ENCODE data around the gene TCP10L.
"Not testable (repeated sequence)": the region's sequence is repeated elsewhere in the genome, so short reads cannot be mapped to it uniquely, and the experiment has no call there.

TCP10L gene

DNA sequence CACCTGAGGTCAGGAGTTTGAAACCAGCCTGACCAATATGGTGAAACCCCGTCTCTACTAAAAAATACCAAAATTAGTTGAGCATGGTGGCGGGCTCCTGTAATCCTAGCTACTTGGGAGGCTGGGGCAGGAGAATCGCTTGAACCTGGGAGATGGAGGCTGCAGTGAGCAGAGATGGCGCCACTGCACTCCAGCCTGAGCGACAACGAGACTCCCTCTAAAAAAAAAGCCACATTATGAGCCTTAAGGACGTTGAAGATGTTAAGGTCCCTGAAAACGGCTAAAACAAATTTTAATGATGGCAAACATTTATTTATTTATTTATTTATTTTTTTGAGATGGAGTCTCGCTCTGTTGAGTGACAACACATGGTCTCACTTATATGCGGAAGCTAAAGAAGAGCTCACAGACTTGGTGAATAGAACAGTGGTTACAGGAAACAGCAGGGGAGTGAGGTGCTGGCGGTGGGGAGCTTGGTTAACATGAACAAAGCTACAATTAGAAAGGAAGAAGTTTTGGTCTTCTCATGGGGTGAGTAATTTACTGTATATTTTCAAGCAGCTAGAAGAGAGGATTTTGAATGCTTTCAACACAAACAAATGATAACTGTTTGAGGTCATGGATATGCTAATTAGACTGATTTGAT lies 47.1 kb downstream of the TCP10L start:
- ATAC-seq (replicated peaks) (peak; percentile 99), DNase-seq (peak; percentile 29 to 35 (median 33))
- H3K27me3 Mint-ChIP-seq, result no peaks in the 10 kb centered on the region
- peak overlapping the region; percentile 7 to 84 for H3K27ac Mint-ChIP-seq
- H3K36me3 Mint-ChIP-seq (ENCODE audit: insufficient read depth), result peaks cover 9% of the 10 kb centered on the region
- H3K4me1 Mint-ChIP-seq (ENCODE audit: low read depth in 2 of 2), result peaks cover 17 to 34% of the 10 kb centered on the region in 2 donors
- H3K9me3 Mint-ChIP-seq, result no peaks in the 10 kb centered on the region
- peak overlapping the region; percentile 32 for H3K4me3 Mint-ChIP-seq

GRCh38 chr21:32537569-32537881 lies 47.8 kb downstream of the TCP10L start:
- no peak for ATAC-seq (replicated peaks)
- peaks cover 17 to 38% of the 10 kb centered on the region in 2 donors for H3K4me1 Mint-ChIP-seq (ENCODE audit: low read depth in 2 of 2)
- H3K36me3 Mint-ChIP-seq (ENCODE audit: insufficient read depth), result peaks cover 8% of the 10 kb centered on the region
- H3K27me3 Mint-ChIP-seq, result no peaks in the 10 kb centered on the region
- H3K4me3 Mint-ChIP-seq, result peak overlapping the region in 1 of 2 donors; percentile 35
- peak overlapping the region in 1 of 2 donors; percentile 84 for H3K27ac Mint-ChIP-seq
- DNase-seq, result no peak
- H3K9me3 Mint-ChIP-seq, result no peaks in the 10 kb centered on the region

- Mint-ChIP-seq H3K9me3 (no peaks in the 10 kb centered on the region), H3K27me3 (no peaks in the 10 kb centered on the region), H3K27ac (no peak overlapping the region), H3K4me3 (no peak overlapping the region), H3K4me1 (ENCODE audit: low read depth in 2 of 2) (peaks cover 17 to 42% of the 10 kb centered on the region in 2 donors), H3K36me3 (ENCODE audit: insufficient read depth) (peaks cover 6% of the 10 kb centered on the region)
- ATAC-seq (replicated peaks) (no peak), DNase-seq (no peak)
Observed at GRCh38 chr21:32535612-32536011, 49.7 kb downstream of the TCP10L start.

GRCh38 chr21:32534113-32534512 lies 51.2 kb downstream of the TCP10L start:
- H3K27me3 Mint-ChIP-seq, result no peaks in the 10 kb centered on the region
- ATAC-seq (replicated peaks) (no peak), DNase-seq (no peak)
- no peak overlapping the region for H3K4me3 Mint-ChIP-seq
- H3K27ac Mint-ChIP-seq, result no peak overlapping the region
- peaks cover 6% of the 10 kb centered on the region for H3K36me3 Mint-ChIP-seq (ENCODE audit: insufficient read depth)
- peaks cover 20 to 38% of the 10 kb centered on the region in 2 donors for H3K4me1 Mint-ChIP-seq (ENCODE audit: low read depth in 2 of 2)
- H3K9me3 Mint-ChIP-seq, result no peaks in the 10 kb centered on the region

GRCh38 chr21:32533611-32534010 lies 51.7 kb downstream of the TCP10L start:
- no peaks in the 10 kb centered on the region for H3K9me3 Mint-ChIP-seq
- H3K36me3 Mint-ChIP-seq (ENCODE audit: insufficient read depth), result peaks cover 6% of the 10 kb centered on the region
- ATAC-seq (replicated peaks) (no peak), DNase-seq (no peak)
- H3K27me3 Mint-ChIP-seq, result no peaks in the 10 kb centered on the region
- no peak overlapping the region for H3K4me3 Mint-ChIP-seq
- peaks cover 16 to 33% of the 10 kb centered on the region in 2 donors for H3K4me1 Mint-ChIP-seq (ENCODE audit: low read depth in 2 of 2)
- H3K27ac Mint-ChIP-seq, result no peak overlapping the region

GRCh38 chr21:32533053-32533452 lies 52.3 kb downstream of the TCP10L start:
- H3K4me3 Mint-ChIP-seq, result no peak overlapping the region
- no peak for ATAC-seq (replicated peaks)
- H3K9me3 Mint-ChIP-seq, result no peaks in the 10 kb centered on the region
- H3K27ac Mint-ChIP-seq, result no peak overlapping the region
- no peak for DNase-seq
- no peaks in the 10 kb centered on the region for H3K27me3 Mint-ChIP-seq
- peaks cover 16 to 30% of the 10 kb centered on the region in 2 donors for H3K4me1 Mint-ChIP-seq (ENCODE audit: low read depth in 2 of 2)
- H3K36me3 Mint-ChIP-seq (ENCODE audit: insufficient read depth), result peaks cover 6% of the 10 kb centered on the region

- Mint-ChIP-seq H3K9me3 (no peaks in the 10 kb centered on the region), H3K4me1 (ENCODE audit: low read depth in 2 of 2) (peaks cover 16 to 32% of the 10 kb centered on the region in 2 donors), H3K4me3 (no peak overlapping the region), H3K27me3 (no peaks in the 10 kb centered on the region), H3K27ac (no peak overlapping the region), H3K36me3 (ENCODE audit: insufficient read depth) (peaks cover 6% of the 10 kb centered on the region)
- DNase-seq, result no peak
- ATAC-seq (replicated peaks), result no peak
Observed at GRCh38 chr21:32532636-32533035, 52.7 kb downstream of the TCP10L start.

DNA sequence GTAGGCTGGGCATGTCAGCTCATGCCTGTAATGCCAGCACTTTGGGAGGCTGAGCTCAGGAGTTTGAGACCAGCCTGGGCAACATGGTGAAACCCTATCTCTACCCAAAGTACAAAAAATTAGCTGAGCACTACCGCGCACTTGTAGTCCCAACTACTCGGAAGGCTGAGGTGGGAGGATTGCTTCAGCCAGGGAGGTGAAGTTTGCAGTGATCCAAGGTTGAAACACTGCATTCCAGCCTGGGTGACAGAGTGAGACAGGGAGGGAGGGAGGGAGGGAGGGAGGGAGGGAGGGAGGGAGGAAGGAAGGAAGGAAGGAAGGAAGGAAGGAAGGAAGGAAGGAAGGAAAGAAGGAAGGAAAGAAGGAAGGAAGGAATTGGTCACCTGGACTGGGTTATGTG lies 53.8 kb downstream of the TCP10L start:
- not testable (repeated sequence) for ATAC-seq (replicated peaks); H3K36me3 Mint-ChIP-seq (ENCODE audit: insufficient read depth); DNase-seq; H3K27me3 Mint-ChIP-seq; H3K4me3 Mint-ChIP-seq; H3K9me3 Mint-ChIP-seq
- Mint-ChIP-seq H3K27ac (peak overlapping the region in 1 of 2 donors; percentile 13), H3K4me1 (ENCODE audit: low read depth in 2 of 2) (peaks cover 5 to 22% of the 10 kb centered on the region in 2 donors)

- not testable (repeated sequence) for H3K4me3 Mint-ChIP-seq; H3K27me3 Mint-ChIP-seq; H3K9me3 Mint-ChIP-seq; ATAC-seq (replicated peaks); H3K36me3 Mint-ChIP-seq (ENCODE audit: insufficient read depth); DNase-seq
- Mint-ChIP-seq H3K4me1 (ENCODE audit: low read depth in 2 of 2) (peaks cover 4 to 28% of the 10 kb centered on the region in 2 donors), H3K27ac (peak overlapping the region in 1 of 2 donors; percentile 13)
Observed at GRCh38 chr21:32530809-32531208, 54.5 kb downstream of the TCP10L start.

GRCh38 chr21:32529679-32530078 lies 55.6 kb downstream of the TCP10L start:
- peaks cover 4 to 23% of the 10 kb centered on the region in 2 donors for H3K4me1 Mint-ChIP-seq (ENCODE audit: low read depth in 2 of 2)
- H3K27me3 Mint-ChIP-seq, result no peaks in the 10 kb centered on the region
- H3K4me3 Mint-ChIP-seq, result no peak overlapping the region
- no peak overlapping the region for H3K27ac Mint-ChIP-seq
- ATAC-seq (replicated peaks) (no peak), DNase-seq (no peak)
- no peaks in the 10 kb centered on the region for H3K9me3 Mint-ChIP-seq
- H3K36me3 Mint-ChIP-seq (ENCODE audit: insufficient read depth), result peaks cover 3% of the 10 kb centered on the region

GRCh38 chr21:32525282-32525681 lies 60.0 kb downstream of the TCP10L start:
- Mint-ChIP-seq H3K27me3 (peaks cover 0 to 6% of the 10 kb centered on the region in 2 donors), H3K4me3 (no peak overlapping the region), H3K4me1 (ENCODE audit: low read depth in 2 of 2) (peaks cover 4 to 21% of the 10 kb centered on the region in 2 donors), H3K36me3 (ENCODE audit: insufficient read depth) (no peaks in the 10 kb centered on the region), H3K27ac (peak overlapping the region in 1 of 2 donors; percentile 51), H3K9me3 (no peaks in the 10 kb centered on the region)
- no peak for ATAC-seq (replicated peaks)
- no peak for DNase-seq

GRCh38 chr21:32523988-32524719 lies 61.2 kb downstream of the TCP10L start:
- no peaks in the 10 kb centered on the region for H3K36me3 Mint-ChIP-seq (ENCODE audit: insufficient read depth)
- H3K27ac Mint-ChIP-seq, result no peak overlapping the region
- peaks cover 0 to 6% of the 10 kb centered on the region in 2 donors for H3K27me3 Mint-ChIP-seq
- H3K4me1 Mint-ChIP-seq (ENCODE audit: low read depth in 2 of 2), result peaks cover under 1 to 19% of the 10 kb centered on the region in 2 donors
- ATAC-seq (replicated peaks) (no peak), DNase-seq (no peak)
- H3K9me3 Mint-ChIP-seq, result no peaks in the 10 kb centered on the region
- no peak overlapping the region for H3K4me3 Mint-ChIP-seq
